ENCODE results near the gene C20orf173.

Gene C20orf173

DNA sequence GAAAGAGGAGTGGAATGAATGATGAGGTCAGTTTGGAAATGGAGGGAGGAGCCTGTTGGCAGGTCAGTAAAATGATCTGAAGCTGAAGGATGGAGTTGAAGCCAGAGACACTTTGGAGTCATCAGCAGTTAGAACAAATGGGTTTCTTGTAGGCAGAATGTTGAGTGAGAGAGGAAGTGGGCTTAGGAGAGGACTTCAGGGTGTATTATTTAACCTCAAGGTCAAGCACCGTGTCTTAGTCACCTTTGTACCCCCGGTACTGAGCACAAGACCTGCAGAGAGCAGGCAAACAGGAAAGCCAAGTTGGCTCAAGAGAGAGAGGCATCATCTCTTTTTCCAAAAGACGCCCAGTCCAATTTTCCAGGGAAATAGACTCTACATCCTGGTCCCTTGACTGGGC is 23.3 kb downstream of the C20orf173 start:
- DNase-seq: no peak

DNA sequence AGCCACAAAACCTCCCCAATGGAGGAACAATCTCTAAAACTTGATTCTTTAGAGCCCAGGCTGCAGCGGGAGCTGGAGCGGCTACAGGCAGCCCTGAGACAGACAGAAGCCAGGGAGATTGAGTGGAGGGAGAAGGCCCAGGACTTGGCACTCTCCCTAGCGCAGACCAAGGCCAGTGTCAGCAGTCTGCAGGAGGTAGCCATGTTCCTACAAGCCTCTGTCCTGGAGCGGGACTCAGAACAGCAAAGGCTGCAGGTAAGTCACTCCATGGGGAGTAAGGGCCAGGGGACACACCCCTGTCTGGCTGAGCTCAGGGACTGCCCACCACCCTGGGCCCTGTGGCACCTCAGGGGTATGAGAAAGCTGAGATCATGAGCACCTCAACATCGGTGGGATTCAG is 24.7 kb downstream of the C20orf173 start:
- no peak for DNase-seq

DNA sequence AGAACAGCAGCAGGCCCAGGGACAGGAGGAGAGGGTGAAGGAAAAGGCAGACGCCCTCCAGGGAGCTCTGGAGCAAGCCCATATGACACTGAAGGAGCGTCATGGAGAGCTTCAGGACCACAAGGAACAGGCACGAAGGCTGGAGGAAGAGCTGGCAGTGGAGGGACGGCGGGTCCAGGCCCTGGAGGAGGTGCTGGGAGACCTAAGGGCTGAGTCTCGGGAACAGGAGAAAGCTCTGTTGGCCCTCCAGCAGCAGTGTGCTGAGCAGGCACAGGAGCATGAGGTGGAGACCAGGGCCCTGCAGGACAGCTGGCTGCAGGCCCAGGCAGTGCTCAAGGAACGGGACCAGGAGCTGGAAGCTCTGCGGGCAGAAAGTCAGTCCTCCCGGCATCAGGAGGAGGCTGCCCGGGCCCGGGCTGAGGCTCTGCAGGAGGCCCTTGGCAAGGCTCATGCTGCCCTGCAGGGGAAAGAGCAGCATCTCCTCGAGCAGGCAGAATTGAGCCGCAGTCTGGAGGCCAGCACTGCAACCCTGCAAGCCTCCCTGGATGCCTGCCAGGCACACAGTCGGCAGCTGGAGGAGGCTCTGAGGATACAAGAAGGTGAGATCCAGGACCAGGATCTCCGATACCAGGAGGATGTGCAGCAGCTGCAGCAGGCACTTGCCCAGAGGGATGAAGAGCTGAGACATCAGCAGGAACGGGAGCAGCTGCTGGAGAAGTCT is 25.5 kb downstream of the C20orf173 start:
- DNase-seq: no peak

DNA sequence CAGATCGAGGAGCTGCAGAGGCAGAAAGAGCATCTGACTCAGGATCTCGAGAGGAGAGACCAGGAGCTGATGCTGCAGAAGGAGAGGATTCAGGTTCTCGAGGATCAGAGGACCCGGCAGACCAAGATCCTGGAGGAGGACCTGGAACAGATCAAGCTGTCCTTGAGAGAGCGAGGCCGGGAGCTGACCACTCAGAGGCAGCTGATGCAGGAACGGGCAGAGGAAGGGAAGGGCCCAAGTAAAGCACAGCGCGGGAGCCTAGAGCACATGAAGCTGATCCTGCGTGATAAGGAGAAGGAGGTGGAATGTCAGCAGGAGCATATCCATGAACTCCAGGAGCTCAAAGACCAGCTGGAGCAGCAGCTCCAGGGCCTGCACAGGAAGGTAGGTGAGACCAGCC is 26.2 kb downstream of the C20orf173 start:
- DNase-seq: no peak

DNA sequence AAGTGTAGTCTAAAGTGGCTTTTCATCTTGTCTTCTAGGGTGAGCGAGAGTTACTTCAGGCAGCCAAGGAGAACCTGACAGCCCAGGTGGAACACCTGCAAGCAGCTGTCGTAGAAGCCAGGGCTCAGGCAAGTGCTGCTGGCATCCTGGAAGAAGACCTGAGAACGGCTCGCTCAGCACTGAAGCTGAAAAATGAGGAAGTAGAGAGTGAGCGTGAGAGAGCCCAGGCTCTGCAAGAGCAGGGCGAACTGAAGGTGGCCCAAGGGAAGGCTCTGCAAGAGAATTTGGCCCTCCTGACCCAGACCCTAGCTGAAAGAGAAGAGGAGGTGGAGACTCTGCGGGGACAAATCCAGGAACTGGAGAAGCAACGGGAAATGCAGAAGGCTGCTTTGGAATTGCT is 27.1 kb downstream of the C20orf173 start:
- peak in 1 of 2 donors; percentile 65 for DNase-seq

DNA sequence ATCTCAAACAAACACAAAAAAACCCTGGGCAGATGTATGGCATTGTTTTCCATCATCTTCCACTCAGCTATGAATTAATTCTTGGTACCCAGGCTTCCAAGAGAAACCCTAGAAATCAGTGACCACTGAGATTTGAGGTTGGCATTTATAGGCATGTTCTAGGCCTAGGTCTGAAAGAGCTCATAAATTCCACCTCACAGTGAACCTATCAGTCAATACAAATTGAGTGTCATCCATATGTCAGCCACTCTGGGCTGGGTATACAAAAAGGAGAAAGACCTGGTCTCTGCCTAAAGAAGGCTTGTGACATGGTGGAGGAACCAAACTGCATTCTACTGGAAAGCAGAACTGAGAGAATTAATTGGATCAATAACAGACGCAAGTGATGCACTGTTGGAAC is 30.2 kb downstream of the C20orf173 start:
- no peak for DNase-seq

DNA sequence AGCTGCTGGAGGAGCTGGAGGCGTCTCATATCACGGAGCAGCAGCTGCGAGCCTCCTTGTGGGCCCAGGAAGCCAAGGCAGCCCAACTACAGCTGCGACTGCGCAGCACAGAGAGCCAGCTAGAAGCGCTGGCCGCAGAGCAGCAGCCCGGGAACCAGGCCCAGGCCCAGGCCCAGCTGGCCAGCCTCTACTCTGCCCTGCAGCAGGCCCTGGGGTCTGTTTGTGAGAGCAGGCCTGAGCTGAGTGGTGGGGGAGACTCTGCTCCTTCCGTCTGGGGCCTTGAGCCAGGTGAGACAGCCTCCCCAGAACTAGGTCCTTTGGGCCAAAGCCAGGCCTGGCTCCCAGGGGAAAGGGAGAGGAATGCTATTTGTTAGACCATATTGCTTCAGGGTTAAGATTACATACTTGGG is 31.7 kb downstream of the C20orf173 start:
- no peak for DNase-seq

DNA sequence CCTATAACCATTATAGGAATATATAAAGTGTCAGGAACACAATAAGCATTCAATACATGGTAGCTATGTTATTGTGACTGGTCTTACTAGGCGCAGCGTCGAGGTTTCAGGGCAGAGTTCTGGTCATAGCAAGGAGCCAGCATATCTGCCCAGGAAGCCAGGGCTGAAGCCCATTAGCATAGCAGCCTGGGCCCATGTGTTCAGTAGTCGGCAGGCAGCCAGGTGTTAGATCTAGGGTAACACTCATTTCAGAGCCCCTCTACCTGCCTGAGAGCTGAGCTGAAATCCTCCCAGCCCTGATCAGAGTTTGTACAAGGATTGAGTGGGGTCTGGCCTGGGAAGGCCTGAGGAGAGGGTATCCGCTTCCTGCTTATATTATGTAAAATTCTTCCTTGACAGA is 32.1 kb downstream of the C20orf173 start:
- no peak for DNase-seq

DNA sequence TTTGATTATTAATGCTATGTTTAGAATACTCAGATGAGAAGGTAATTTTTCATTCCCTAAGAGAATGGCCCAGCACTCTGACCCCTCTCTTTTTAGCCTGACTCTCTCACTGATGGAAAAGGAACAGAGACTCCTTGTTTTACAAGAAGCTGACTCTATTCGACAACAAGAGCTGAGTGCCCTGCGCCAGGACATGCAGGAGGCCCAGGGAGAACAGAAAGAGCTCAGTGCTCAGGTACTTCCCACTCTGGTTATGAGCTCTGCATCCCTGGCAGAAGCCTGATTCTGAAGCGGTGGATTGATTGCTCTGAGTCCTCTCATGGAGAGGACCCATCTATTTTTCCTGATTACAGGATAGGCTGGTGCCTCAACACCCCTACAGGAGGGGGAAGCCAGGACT is 33.0 kb downstream of the C20orf173 start:
- DNase-seq: no peak

DNA sequence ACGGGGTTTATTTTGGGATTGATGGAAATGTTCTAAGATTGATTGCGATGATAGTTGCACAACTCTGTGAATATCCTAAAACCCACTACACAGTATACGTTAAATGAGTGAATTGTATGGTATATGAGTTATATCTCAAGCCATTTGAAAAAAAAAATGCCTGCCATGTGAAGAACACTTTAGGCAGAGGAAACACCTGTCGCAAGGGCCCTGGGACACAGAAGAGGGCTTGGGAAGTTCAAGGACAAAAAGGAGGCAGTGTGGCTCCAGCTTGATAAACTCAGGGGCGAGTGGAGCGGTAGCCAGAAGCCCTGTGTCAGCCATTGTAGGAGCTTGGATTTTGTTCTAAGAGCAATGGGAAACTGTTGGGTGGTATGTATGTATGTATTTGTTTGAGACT is 37.1 kb downstream of the C20orf173 start:
- DNase-seq: no peak

DNA sequence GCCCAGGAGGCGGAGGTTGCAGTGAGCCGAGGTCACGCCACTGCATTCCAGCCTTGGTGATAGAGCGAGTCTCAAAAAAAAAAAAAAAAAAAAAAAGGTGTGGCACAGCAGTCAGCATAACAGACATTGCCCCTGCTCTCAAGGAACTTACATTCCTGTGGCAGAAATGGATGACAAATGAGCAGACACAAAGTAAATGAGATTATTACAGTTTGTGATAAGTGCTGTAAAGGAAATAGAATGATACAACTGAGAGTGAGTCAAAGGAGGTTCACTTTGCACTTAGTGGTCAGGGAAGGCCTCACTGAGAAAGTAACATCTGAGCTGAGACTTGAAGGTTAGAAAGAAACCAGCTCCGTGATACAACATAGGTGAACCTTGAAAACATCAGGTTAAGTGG is 37.6 kb downstream of the C20orf173 start:
- DNase-seq: no peak

DNA sequence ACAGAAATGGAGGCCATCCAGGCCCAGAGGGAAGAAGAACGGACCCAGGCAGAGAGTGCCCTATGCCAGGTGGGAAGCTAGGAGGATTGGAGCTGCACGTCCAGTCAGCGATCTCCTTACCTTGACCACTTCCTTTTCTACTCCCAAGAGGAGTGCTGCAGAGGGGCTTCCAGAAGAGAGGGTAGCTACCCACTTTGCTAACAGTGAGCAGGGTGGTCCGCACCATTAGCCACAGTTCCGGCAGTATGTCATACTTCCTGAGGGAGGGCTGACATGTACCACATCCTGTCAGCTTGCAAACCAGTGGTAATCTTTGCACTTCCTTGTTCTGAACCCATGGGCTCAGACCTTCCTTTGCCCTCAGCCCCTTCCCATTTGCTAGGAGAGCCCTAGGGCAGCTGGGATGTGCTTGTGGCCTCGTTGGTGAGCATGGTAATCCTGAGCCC is 38.7 kb downstream of the C20orf173 start:
- DNase-seq: peak; percentile 68 to 73

DNA sequence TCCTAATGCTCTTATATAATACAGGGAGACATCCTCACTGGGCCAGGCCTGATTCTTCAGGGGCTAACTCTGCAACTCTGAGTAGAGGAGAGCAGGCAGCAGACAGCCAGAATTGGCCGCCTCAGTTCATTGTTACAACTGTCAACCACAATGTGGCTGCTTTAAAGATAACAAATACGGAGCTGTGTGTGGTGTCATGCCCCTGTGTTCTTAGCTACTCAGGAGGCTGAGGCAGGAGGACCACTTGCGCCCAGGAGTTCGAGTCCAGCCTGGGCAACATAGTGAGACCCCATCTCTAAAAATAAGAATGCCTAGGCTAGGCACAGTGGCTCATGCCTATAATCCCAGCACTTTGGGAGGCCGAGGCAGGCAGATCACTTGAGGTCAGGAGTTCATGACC is 39.7 kb downstream of the C20orf173 start:
- DNase-seq: peak; percentile 12 to 40

DNA sequence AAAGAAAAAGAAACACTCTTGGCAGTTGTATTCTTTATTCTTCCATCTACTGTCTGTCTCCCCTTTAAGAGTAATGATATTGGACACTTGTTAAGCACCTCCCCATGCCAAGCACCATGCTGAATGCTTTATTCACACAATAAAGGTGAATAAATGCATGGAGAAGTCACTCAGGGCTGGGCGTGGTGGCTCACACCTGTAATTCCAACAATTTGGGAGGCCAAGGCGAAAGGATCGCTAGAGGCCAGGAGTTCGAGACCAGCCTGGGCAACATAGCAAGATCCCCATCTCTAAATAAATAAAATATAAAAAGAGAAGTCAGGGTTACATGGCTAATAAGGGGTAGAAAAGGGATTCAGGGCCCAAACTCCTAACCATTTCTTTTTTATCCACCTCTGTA is 42.0 kb downstream of the C20orf173 start:
- DNase-seq: no peak

DNA sequence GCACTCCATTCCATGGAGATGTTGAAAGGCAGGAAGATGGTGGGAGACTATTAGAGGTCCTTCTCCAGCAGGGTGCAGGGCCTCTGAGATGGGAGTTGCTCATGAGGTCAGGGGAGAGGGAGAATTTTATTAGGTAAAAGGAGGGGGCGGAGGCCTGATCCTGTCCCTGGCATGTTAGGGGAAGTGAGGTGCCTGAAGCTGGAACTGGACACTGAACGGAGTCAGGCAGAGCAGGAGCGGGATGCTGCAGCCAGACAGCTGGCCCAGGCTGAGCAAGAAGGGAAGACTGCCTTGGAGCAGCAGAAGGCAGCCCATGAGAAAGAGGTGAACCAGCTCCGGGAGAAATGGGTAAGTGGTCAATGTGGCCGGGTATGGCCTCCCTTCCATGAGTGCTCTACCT is 49.7 kb downstream of the C20orf173 start:
- DNase-seq: no peak

DNA sequence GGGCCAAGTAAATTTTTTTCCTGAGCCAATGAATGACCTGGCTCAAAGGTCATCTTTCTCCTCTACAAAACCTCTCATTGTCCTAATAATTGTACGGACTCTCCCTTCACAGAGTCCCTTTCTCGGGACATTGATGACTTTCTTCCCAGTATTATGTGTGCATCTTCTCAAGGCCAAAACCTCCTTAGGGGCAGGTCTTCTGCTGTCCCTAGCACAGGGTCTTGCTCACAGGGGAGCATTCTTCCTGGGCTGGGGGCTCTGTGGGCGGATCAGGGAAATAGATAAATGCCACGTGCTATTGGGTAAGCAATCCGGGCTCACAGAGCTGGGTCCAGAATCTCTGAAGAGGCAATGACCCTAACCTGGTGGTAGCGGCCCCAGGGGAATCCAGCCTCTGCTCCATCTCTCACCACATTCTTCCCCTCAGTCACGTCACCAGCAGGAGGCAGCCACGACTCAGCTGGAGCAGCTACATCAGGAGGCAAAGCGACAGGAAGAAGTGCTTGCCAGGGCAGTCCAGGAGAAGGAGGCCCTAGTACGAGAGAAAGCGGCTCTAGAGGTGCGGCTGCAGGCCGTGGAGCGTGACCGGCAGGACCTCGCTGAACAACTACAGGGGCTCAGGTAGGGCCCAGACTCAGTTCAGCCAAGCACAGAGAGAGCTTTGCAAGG is 50.5 kb downstream of the C20orf173 start:
- peak in 1 of 2 donors; percentile 17 for DNase-seq
